Glutamatergic neuron (in vitro differentiated cells): ENCODE measurements around the gene PDCD5. TPM values are rescaled to one million over a fixed set of nuclear protein-coding genes. Genes with fewer than 3 reads are reported as not detected.

Source experiments
- DNase-seq: peaks from one replicate; pipeline ENCODE4 v3.0.0; 2022
- H3K27ac Mint-ChIP-seq: one replicate; pipeline ENCODE4 v1.8.0; 2020; ENCODE audit warnings: mild to moderate bottlenecking, mixed read lengths, inconsistent platforms; ENCODE audit not compliant: unreplicated experiment
- H3K27me3 Mint-ChIP-seq: one replicate; pipeline ENCODE4 v1.8.0; 2020; ENCODE audit warnings: mild to moderate bottlenecking, moderate library complexity, mixed read lengths, inconsistent platforms; ENCODE audit not compliant: unreplicated experiment
- H3K36me3 Mint-ChIP-seq: one replicate; pipeline ENCODE4 v1.8.0; 2020; ENCODE audit warnings: mild to moderate bottlenecking, mixed read lengths, inconsistent platforms; ENCODE audit not compliant: unreplicated experiment
- H3K4me1 Mint-ChIP-seq: one replicate; pipeline ENCODE4 v1.8.0; 2020; ENCODE audit warnings: mild to moderate bottlenecking, low read depth, mixed read lengths, inconsistent platforms; ENCODE audit not compliant: unreplicated experiment
- H3K4me3 Mint-ChIP-seq: one replicate; pipeline ENCODE4 v1.8.0; 2020; ENCODE audit warnings: mild to moderate bottlenecking, mixed read lengths, inconsistent platforms; ENCODE audit not compliant: unreplicated experiment
- H3K9me3 Mint-ChIP-seq: one replicate; pipeline ENCODE4 v1.8.0; 2020; ENCODE audit warnings: mild to moderate bottlenecking, moderate library complexity, mixed read lengths, inconsistent platforms; ENCODE audit not compliant: unreplicated experiment
- CTCF ChIP-seq: fragments of 200-600 bp; sonication (generic); IDR thresholded peaks from one replicate; pipeline ENCODE4 v1.5.0; 2021; ENCODE audit not compliant: partially characterized antibody, unreplicated experiment
- long read RNA-seq: library from polyadenylated mRNA; unstranded; transcript quantifications from one replicate; pipeline ENCODE4 v2.0.0, GENCODE V29; 2020; ENCODE audit not compliant: unreplicated experiment
- total RNA-seq: library from RNA; stranded (reverse); fragmentation: NEBNext Ultra II Directional; extraction: Animal tissue kit (Norgen Biotek cat#: 25700); gene quantifications from one replicate; pipeline ENCODE4 v1.2.1, GENCODE V29; 2021; ENCODE audit not compliant: unreplicated experiment

PDCD5 gene
- 122 TPM for total RNA-seq
- long read RNA-seq, transcript PDCD5-207 (6 exons, 699 nt) = major isoform, 87 of 95 reads
- long read RNA-seq, partial matches to known transcripts = 1 of 95 reads
- long read RNA-seq, other reads (novel, unspliced or antisense) = 2 of 95 reads

GRCh38 chr19:32580901-32581704, at the start of gene PDCD5:
Gene PDCD5, plus strand, starts transcription at chr19:32581190. Its CDS starts 72 bp downstream, at chr19:32581262.
- Mint-ChIP-seq H3K4me3 (peak within 1 kb of the TSS; percentile 93), H3K27ac (peak within 1 kb of the TSS; percentile 95), H3K36me3 (peaks cover 1% of the 10 kb centered on the region), H3K4me1 (peaks cover 4% of the 10 kb centered on the region), H3K9me3 (peaks cover 6% of the 10 kb centered on the region), H3K27me3 (peaks cover 3% of the 10 kb centered on the region)
- peak; percentile 97 for DNase-seq
- no peak for TF ChIP-seq CTCF

GRCh38 chr19:32532233-32532632, 48.8 kb upstream of the PDCD5 start:
- no peak for DNase-seq
- H3K4me1 Mint-ChIP-seq = no peaks in the 10 kb centered on the region
- peaks cover 16% of the 10 kb centered on the region for H3K36me3 Mint-ChIP-seq
- peaks cover 2% of the 10 kb centered on the region for H3K27me3 Mint-ChIP-seq
- H3K27ac Mint-ChIP-seq = no peak overlapping the region
- H3K4me3 Mint-ChIP-seq = no peak overlapping the region
- TF ChIP-seq CTCF = no peak
- H3K9me3 Mint-ChIP-seq = peaks cover 6% of the 10 kb centered on the region

- H3K27ac Mint-ChIP-seq = no peak overlapping the region
- no peaks in the 10 kb centered on the region for H3K4me1 Mint-ChIP-seq
- no peak for DNase-seq
- peaks cover 3% of the 10 kb centered on the region for H3K27me3 Mint-ChIP-seq
- TF ChIP-seq CTCF = no peak
- peaks cover 4% of the 10 kb centered on the region for H3K9me3 Mint-ChIP-seq
- H3K4me3 Mint-ChIP-seq = no peak overlapping the region
- peaks cover 3% of the 10 kb centered on the region for H3K36me3 Mint-ChIP-seq
These were observed 43.4 kb upstream of the PDCD5 start for GRCh38 chr19:32537580-32537979.

- no peak overlapping the region for H3K4me3 Mint-ChIP-seq
- TF ChIP-seq CTCF = no peak
- H3K9me3 Mint-ChIP-seq = peaks cover 1% of the 10 kb centered on the region
- H3K4me1 Mint-ChIP-seq = no peaks in the 10 kb centered on the region
- DNase-seq = no peak
- no peak overlapping the region for H3K27ac Mint-ChIP-seq
- no peaks in the 10 kb centered on the region for H3K36me3 Mint-ChIP-seq
- peaks cover 3% of the 10 kb centered on the region for H3K27me3 Mint-ChIP-seq
These were observed 41.6 kb upstream of the PDCD5 start for GRCh38 chr19:32539240-32539916.
